Amniotic epithelial cell (primary cell): Measurements from ENCODE around the gene SPTB.
A peak's percentile ranks its signal among the peaks of the same experiment; 100 is the strongest.

Experiments used
- DNase-seq: peaks from one replicate; pipeline ENCODE4 v3.0.0-alpha.2; 2010; ENCODE audit warnings: low read depth

Gene SPTB

DNA sequence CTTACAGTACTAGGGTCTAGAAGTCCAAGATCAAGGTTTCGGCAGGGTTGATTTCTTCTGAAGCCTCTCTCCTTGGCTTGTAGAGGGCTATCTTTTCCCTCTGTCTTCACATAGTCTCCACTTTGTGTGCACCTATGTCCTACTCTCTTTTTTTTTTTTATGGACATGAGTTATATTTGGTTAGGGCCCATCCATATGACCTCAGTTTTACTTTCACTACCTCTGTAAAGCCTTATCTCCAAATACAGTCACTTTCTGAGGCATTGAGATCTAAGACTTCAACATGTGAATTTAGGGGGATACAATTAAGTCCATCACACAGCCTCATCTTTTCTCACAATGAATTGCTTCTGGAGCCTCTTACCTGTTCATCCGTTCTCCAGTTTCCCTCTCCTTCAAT lies 5.9 kb upstream of the SPTB start:
- DNase-seq: no peak

DNA sequence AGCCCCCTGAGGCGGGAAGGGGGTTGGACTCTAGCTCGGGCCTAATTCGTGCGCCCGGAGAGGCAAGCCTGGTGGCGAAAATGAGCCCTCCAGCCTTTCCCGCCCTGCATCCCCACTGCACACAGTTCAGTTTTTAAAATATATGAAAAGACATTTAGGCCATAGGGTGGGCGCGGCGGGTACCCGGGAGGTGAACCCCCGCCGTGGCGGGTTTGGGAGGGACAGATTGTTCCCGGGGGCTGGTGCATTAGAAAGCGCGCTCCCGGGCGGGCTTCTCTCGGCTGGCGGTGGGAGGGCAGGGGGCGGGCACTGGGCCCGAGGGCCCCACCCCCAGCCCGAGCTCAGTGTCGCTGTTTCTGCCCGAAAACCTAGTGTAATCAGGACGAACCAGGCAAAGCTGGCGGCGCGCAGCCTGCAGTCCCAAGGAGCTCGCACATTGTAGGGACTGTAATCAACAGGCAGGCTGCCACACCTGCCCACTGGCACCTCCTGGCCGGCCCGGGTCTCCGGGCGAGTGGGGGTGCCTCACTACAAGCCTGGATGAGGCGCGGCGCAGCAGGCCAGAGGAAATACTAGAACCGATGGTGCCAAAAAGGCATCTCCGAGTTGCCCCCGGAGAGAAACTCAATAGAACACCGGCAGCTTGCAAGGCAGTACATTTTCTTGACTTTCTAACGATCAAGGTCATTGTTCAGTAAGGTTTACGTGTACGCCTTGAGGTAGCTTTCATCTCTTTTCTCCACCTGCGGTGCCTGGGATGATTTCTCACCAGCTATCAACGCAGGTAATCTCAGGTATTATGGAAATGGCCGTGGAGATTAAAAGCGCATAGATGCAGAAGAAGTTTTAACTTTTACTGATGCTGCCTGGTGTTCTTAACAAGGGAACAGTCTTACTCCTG lies 764 bp upstream of the SPTB start:
- DNase-seq: no peak

DNA sequence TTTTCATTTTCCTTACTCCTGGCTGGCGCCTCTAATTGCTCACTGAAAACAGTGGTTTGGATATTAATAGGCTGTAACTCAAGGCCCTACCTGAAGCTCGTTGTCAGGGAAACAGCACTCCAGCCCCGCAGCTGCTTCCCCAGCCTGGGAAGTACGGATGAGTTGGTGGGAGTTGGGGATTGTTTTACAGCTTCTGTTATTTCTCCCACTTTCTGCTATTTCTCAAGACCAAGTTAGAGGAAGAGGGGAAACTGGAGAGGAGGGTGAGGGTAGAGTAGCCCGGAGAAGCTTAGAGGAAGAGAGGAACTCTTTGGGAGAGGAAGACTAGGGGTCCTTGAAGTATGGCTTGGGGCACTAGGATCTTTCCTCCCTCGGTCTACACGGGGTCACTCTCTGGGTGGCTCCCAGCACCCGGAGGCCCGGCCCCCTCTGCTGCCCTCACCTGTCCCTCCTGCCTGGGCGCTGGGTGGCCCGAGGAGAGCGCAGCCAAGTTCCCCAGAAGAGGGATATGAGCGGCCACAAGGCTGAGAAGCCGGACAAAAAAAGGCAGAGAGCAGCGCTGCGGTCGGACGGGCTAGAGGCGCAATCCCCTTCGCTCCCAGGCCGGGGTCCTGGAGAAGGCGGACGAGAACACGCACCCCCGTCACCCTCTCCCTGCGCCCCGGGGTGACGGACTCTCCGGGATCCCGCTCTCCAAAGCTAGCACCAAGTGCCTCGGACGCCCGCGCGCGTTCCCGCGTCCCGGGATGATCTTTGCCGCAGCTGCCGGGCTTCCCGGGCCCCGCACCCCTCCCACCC lies 671 bp downstream of the SPTB start:
- DNase-seq: no peak

DNA sequence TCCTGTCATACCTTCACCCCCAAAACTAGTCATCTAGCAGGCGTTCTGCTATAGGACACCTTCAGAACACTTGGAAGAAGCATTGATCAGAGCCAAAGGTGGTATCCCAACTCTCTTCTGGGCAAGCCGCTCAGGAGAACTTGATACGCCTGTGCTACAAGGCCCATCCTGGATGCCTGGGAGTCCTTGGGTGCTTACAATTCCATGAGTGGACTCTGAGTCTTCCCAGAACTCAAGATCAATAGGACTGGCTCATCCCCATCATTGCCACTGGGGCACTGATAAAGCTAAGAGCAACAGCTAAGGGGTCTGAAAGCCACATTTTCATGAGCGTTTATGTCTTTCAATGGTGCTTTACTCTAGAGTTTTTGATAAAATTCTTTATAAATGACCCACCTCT lies 1.9 kb downstream of the SPTB start:
- DNase-seq: no peak

DNA sequence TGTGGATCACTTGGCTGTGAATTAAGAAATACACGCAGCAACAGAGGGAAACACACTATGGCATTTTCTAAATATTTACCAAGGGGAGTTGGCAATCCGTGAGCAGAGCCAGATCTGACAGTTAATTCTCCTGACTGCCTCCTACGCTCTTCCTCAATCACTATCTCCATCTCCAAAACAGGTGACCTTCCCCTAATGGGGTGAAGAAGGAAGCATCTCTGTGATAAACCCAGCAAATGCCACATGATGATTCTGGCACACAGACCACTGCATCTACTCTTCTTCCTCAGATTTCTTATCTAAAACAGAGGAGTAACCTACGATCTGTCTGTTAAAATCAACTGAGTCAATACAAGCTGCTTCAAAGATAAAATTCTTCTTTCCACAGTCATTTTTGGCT lies 4.4 kb downstream of the SPTB start:
- DNase-seq: peak; percentile 13

DNA sequence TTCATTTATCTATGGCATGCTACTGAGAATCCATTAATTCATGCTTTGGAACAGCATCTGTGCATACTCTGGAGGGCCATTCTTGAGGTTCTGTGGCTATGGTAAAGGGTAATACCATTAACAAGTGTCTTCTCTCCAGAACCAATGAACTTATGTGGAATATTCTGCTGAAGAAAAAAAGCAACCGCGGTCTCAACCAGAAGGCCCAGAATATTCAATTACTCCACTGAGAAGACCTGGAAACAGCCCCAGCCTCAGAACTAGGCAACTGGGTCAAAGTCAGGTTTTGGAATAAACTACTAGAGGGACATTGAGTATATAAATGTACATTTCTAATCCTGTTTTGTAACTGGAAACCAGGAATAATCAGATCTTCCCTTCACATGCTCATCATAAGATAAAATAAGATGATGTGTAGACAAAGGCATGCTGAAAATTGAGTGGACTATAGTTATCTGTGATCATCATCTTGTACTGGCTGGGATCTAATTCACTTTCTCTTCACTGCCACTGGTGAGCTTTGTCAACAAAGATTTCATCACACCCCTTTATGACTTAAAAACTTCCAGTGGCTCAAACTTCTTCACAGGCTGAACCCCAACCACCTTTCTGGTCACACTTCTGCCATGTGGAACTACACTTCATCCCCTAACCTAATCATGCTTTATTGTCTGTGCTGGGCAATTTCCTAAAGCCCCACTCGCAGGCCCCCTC lies 6.0 kb downstream of the SPTB start:
- peak; percentile 61 for DNase-seq

DNA sequence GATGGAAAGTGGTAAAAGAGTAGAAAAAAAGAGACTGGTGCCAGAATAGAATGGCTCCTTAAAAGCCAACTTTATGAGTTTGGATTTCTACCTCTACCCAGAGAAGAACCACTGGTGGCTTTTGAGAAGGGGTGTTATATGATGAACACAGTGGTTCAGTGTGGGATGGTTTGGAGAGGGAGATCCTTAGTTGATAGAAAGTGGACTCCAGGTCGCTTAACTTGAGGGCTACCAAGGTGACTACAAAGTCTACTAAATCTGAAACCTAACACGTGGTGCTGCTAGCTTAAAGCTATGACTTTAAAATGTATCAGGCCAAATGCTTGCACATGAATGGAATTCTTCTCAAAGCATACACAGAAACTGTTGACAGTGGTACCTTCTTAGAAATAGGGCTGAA lies 8.4 kb downstream of the SPTB start:
- DNase-seq: no peak

DNA sequence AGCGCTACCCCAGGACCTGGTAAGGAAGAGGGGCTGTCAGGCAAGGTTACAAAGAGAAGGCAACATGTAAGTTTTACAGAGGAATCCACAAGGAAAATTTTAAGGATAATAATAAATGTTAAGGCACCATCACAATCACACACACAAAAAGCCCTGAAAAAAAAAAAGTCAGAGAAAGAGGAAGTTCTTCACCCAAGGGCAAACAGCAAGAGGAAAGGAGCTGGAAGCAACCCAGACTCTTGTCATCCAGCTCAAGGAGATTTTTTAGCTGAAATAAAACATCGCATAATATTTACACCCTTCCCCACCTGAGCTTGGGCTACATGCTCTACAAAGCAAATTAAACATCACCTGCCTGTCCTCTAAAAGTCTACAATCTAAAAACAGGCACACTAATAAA lies 9.5 kb downstream of the SPTB start:
- DNase-seq: no peak

DNA sequence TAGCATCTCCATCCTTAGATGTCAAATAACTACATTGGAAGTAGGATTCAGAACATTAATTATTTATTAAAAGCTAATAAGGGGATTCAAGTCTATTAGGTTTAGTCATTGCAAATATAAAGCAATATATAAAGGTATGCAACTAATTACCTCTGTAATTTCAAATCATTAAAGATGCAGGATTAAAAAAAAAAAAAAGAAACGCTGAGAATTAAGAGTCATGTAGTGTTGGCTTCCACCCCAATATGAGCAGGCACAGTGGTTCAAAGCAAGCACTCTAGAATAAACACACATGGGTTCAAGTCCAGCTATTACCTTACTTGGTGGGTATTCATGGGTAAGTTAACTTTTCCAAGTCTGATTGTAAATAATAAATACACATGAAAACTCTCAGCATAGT lies 10.9 kb downstream of the SPTB start:
- no peak for DNase-seq

DNA sequence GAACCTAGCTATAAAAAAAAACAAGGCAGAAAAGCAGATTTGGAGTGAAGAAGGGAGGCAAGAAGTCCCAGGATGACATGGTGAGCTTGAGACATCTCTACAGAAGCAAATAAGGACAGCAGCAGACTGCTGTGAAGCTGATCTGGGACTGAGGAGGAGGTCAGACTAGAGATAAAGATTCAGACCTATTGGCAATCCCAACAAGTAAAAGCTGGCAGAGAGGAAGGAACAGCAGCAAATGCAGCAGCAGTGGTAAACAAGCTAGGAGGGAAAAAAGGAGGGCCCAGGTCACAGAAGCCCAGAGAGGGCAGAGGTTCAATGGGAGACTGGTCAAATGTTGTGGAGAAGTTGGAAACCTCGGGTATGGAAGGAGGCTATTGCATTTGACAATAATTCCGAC lies 11.3 kb downstream of the SPTB start:
- DNase-seq: no peak

DNA sequence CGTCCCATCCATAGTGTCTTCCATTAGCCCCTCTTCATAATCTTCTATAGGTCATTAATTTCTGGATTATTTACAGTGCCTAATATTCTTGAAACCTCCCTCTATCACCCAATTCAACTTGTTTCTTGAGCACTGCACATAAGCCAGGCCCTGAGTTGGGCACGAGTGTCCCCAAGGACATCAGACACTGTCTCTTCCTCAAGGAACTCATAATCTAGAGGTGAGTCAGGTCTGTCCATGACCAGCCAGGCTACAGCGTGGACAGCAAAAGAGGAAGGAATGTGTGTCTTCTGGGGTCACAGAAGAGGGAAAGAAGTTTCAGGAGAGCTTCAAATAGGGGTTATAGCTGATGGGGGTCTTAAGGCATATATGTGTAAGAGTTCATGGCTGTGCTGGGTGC lies 12.5 kb downstream of the SPTB start:
- no peak for DNase-seq

DNA sequence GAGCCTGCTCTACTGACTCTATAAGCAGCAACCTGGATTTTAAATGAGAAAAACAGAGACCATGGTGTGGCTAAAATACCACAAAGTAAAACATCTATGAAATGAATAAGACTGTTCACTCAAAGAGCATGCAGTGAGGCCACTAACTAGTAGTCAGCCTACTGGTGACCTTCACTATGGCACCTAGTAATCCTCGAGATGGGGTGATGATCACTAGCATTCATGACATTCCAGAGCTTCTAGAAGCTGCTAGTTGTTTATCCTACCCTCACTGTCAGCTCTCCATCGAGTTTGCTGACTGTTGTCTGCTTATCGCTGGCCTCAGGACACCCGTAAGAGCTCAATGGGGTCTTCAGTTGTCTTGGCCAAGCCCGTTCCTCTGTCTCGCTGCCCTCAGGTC lies 13.7 kb downstream of the SPTB start:
- DNase-seq: no peak

DNA sequence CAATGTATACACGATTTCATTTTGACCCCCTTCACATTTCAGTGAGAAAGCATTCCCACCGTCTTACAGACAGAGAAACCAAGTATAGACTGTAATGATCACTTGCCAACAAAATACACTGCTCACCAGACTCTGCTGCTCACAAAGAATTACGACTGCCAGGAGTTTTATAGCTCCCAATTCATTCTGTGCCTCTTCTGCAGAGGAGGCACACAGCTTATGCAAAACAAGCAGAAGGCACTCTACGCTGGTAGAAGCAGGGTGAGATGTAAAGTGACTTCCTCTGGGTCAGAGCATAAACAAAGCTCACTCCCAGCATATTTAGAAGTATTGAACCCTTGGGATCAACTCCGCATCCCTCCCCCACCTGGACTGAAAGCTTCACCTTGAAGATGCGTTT lies 14.6 kb downstream of the SPTB start:
- DNase-seq: no peak

DNA sequence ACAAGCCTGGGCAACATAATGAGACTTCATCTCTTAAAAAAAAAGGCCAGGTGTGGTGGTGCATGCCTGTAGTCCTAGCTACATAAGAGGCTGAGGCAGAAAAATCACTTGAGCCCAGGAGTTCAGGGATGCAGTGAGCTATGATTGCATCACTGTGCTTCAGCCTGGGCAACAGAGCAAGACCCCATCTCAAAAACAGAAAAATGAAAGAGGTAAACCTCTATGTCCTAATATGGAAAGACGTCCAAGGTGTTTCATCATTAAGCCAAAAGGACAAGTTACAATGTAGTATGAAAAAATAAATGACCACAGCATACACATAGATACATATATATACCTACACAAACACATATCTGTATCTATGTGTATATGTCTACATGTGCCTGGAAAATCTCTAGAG lies 15.4 kb downstream of the SPTB start:
- DNase-seq: no peak

DNA sequence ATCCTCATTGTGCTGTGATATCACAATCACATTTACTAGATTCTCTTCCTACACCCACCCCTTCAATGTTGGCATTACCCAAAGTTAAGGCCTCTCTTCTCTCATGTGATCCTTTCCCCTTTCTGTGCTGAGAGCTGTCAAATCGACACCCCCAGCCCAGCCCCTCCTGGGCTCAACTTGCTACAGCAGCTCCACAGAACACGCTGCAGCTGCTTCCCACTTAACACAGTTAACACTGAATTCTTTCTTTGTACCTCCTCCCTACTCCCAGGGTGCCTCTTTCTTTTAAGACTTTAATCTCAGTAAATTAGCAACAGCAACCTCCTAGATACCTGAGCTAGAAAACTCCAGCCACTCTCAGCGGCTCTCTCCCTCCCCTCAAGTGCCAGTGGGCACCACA lies 17.8 kb downstream of the SPTB start:
- DNase-seq: no peak

DNA sequence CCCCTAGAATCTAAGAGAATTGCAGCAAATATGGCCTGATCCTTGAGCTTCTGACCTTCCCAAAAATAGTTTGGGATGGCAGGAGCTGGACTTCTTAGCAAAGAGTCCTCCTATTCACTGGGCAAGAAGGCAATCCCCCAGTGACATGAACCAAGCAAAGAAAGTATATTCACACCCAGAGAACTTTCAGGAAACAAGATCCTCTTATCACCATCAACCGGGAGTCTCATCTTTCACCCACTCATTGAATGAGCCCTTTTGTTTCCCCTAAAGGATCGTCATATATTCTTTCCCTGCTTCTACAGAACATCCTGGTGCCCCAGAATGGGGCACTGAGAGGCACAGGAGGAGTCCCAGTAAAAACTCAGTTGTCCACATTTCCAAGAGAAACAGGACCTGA lies 19.7 kb downstream of the SPTB start:
- no peak for DNase-seq

DNA sequence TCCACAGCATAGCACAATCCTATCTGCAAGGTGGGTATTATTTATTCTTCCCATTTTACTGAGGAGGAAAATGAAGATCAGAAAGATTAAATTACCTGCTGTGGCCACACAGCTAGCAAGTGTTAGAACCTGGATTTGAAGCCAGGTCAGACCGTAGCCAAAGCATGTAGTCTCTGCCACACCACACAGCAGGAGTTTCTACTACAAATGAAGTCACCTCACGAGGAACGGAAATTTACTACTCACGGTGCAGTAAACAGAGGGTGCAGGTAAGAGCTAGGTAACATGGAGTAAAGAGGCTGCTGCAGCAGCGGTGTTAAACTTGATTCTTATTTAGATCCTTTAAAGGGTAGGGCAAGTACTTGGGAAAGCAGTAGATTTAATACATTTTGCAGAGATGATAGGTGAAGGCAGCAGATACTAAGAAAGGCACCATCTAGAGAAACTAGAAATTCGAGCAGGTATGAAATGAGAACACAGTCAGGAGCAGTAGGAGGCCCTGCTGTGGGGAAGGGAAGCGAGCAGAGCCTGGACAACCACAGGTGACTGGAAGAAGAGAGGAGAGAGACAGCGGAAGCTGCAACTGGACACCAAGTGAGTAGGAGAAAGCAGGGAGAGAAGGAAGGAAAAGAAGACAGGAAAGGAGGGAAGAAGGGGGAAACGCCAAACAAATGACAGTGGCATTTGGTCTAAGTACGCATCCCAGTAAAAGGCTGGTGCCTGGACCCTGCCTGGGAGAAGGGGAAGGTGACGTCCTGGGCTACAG lies 21.5 kb downstream of the SPTB start:
- no peak for DNase-seq

DNA sequence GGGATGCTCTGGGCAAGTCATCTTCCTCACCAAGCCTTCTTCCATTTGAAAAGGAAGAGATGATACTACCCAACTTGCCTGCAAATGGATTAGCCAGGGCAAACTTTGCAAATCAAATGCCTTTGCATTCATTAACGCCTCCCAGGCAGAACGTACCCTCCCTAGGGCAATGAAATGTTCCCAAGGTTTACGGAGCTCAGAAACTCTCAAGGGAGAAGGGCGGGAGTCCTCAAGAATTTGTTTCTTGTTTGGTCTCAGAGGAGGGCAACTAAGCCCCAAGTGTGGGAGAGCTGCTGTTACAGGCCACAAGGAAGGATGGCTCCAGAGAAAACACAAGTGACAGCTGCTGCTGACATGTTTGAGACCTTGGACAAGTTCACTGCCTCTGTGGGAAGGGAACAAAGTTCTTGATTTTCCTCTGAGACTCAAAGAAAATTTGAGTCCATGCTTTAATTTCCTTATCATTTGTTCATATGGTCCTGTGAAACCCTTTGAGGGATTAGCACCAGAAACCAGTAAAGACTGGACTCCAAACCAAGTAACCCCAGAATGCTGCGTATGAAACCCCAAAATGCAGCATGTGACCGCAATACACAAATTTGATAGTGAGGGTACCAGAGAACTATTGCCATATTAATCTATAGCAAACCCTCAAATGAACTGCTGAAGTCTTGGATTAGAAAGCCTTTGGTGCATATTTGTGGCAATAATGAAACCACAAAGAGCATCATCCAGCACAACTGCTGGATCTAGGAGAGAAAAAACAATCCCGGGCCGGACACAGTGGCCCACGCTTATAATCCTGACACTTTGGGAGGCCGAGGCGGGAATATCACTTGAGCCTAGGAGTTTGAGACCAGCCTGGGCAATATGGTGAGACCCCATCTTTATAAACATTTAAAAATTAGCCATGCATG lies 22.9 kb downstream of the SPTB start:
- no peak for DNase-seq

DNA sequence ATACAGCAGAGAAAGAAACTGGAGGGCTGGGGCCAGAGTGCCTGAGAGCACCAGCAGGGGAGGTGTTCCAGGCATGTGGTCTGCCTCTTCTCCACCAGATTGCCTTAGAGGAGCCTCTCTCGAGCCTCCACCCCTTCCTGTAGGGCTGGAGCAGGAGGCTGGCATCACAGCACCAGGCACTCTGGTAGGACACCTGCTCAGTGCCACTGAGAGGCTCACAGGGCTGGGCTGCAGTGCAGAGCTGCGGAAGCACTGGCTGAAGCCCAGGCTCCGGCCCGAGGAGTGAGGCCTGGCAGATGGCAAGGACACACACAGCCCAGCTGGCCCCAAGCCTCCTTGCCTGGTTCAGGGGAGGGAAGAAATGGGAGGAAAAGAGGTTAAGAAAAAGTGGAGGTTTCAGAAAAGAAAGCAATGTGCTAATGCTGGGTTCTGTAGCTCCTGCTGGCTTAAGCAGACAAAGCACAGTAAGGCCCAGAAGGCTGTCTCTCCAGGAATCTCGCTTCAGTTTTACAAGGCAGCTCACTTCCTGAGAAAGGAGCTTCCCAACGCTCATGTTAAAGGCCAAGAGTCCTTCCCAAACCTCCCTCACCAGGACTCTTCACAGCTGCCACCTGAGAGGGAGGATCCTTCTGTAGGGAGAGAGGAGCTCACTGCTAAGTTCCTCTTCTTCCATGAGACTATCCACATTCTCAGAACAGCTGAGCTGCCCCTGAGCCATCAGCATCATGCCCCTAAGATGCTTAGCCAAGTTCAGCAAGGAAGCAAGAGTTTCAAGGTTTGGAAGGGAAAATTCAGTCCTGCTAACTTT lies 23.8 kb downstream of the SPTB start:
- DNase-seq: no peak
